K562 (cell line): ENCODE data around the gene ZKSCAN5. TPM values are rescaled to one million over a fixed set of nuclear protein-coding genes. Genes with fewer than 3 reads are reported as not detected.
A peak's percentile ranks its signal among the peaks of the same experiment; 100 is the strongest.

Experiments
- CBFA2T3 ChIP-seq: fragments of 450-650 bp; IDR thresholded peaks from 2 replicates; pipeline ENCODE4 v1.6.1; 2017
- CHAMP1 ChIP-seq: fragments of 450-650 bp; IDR thresholded peaks from 2 replicates; pipeline ENCODE4 v1.6.1; 2016; ENCODE audit warnings: mild to moderate bottlenecking
- FOXM1 ChIP-seq, 2 experiments: fragments of 450-650 bp in 1 of 2; sonication (generic) in 1 of 2; formaldehyde crosslinking in 1 of 2; IDR thresholded peaks; 2 replicates each; pipeline versions ENCODE4 v1.6.1 to v1.9.0; 2017 to 2022; ENCODE audit warnings: low read depth in 2 of 2, mild to moderate bottlenecking in 2 of 2, missing genetic modification reagents in 1 of 2, moderate library complexity in 1 of 2
- HMBOX1 ChIP-seq: sonication (generic); IDR thresholded peaks from 2 replicates; pipeline ENCODE4 v1.6.1; 2016
- HNRNPUL1 ChIP-seq: fragments of 200-400 bp; formaldehyde crosslinking; IDR thresholded peaks from 2 replicates; pipeline ENCODE4 v1.6.1; 2017; ENCODE audit warnings: low read length
- MLX ChIP-seq, 2 experiments: fragments of 450-650 bp in 1 of 2; sonication (generic) in 1 of 2; formaldehyde crosslinking; conservative IDR thresholded peaks; 2 replicates each; pipeline versions ENCODE4 v1.4.0 to v1.8.1; 2020 to 2022; ENCODE audit warnings: mild to moderate bottlenecking in 1 of 2, missing genetic modification reagents in 1 of 2
- PHB ChIP-seq: fragments of 250-450 bp; sonication (Bioruptor Pico); IDR thresholded peaks from 2 replicates; pipeline ENCODE4 v1.5.0; 2021
- PHF20 ChIP-seq: fragments of 450-650 bp; IDR thresholded peaks from 2 replicates; pipeline ENCODE4 v1.6.1; 2018; ENCODE audit not compliant: partially characterized antibody
- POLR2B ChIP-seq: fragments of 450-650 bp; IDR thresholded peaks from 2 replicates; pipeline ENCODE4 v1.6.1; 2018; ENCODE audit warnings: low read depth; ENCODE audit not compliant: partially characterized antibody
- SAP30 ChIP-seq: fragments of 200-600 bp; sonication (generic); IDR thresholded peaks from 2 replicates; pipeline ENCODE4 v1.6.1; 2012; ENCODE audit warnings: borderline replicate concordance, low read depth, mild to moderate bottlenecking, moderate library complexity, low read length, control low read depth, inconsistent platforms; ENCODE audit not compliant: insufficient read depth, poor library complexity, severe bottlenecking
- SIN3A ChIP-seq, 2 experiments: fragments of 150-350 bp in 1 of 2; IDR thresholded peaks; 2 replicates each; pipeline ENCODE4 v1.6.1; 2011 to 2016; ENCODE audit warnings: borderline replicate concordance in 2 of 2, low read depth in 2 of 2, low read length in 2 of 2, mild to moderate bottlenecking in 2 of 2, moderate library complexity in 2 of 2; ENCODE audit not compliant: control insufficient read depth in 1 of 2
- SP1 ChIP-seq: sonication (generic); formaldehyde crosslinking; IDR thresholded peaks from 2 replicates; pipeline ENCODE4 v1.8.1; 2022; ENCODE audit warnings: mild to moderate bottlenecking, missing genetic modification reagents
- SRF ChIP-seq, 2 experiments: fragments of 250-450, 450-650 bp in 1 of 2; sonication (Bioruptor Pico) in 1 of 2; sonication (generic) in 1 of 2; formaldehyde crosslinking; IDR thresholded peaks; 2 replicates each; pipeline versions ENCODE4 v1.5.0 to v1.5.1; 2020 to 2022; ENCODE audit warnings: mild to moderate bottlenecking in 1 of 2, missing genetic modification reagents in 1 of 2
- SRSF3 ChIP-seq: fragments of 200-400 bp; formaldehyde crosslinking; IDR thresholded peaks from 2 replicates; pipeline ENCODE4 v1.6.1; 2016; ENCODE audit warnings: mild to moderate bottlenecking, low read length, moderate library complexity; ENCODE audit not compliant: insufficient read depth
- SRSF7 ChIP-seq: fragments of 200-400 bp; formaldehyde crosslinking; optimal IDR thresholded peaks from 2 replicates; pipeline ENCODE3; 2017; ENCODE audit warnings: mild to moderate bottlenecking, low read depth, low read length
- SRSF9 ChIP-seq: fragments of 200-400 bp; formaldehyde crosslinking; IDR thresholded peaks from 2 replicates; pipeline ENCODE4 v1.6.1; 2017; ENCODE audit warnings: low read depth, low read length, borderline replicate concordance
- TBL1XR1 ChIP-seq, 2 experiments: IDR thresholded peaks; 2 replicates each; pipeline ENCODE4 v1.6.1; 2012; ENCODE audit warnings: improper control_type of control experiment in 2 of 2, low read length in 2 of 2, mild to moderate bottlenecking in 1 of 2
- U2AF2 ChIP-seq: fragments of 200-400 bp; formaldehyde crosslinking; optimal IDR thresholded peaks from 2 replicates; pipeline ENCODE3; 2017; ENCODE audit warnings: low read depth, mild to moderate bottlenecking, low read length
- ZBTB43 ChIP-seq: sonication (generic); formaldehyde crosslinking; IDR thresholded peaks from 2 replicates; pipeline ENCODE4 v1.8.0; 2023; ENCODE audit warnings: mild to moderate bottlenecking, missing genetic modification reagents
- ZNF217 ChIP-seq: sonication (generic); formaldehyde crosslinking; IDR thresholded peaks from 2 replicates; pipeline ENCODE4 v1.8.0; 2022; ENCODE audit warnings: mild to moderate bottlenecking, missing genetic modification reagents
- ZNF354B ChIP-seq: fragments of 250-450 bp; sonication (Bioruptor Pico); IDR thresholded peaks from 2 replicates; pipeline ENCODE4 v1.4.0; 2020
- ZNF551 ChIP-seq: fragments of 250-450 bp; sonication (Bioruptor Pico); IDR thresholded peaks from 2 replicates; pipeline ENCODE4 v1.5.0; 2021; ENCODE audit warnings: mild to moderate bottlenecking, moderate library complexity
- polyA plus RNA-seq, 8 experiments: library from polyadenylated mRNA; depleted of rRNA in 4 of 8; stranded (reverse) in 5 of 8; unstranded in 3 of 8; fragments of >200 nt; fragmentation: Nextera tagmentation in 2 of 8; fragmentation: Illumina TruSeq in 1 of 8; extraction: Ambion mirVana in 2 of 8; extraction: Trizol in 1 of 8; gene quantifications; 2 replicates each; pipeline versions ENCODE4 v1.2.1 to v1.2.3, GENCODE V29; 2011 to 2014; ENCODE audit warnings: inconsistent platforms in 1 of 8, missing spikeins in 1 of 8
- total RNA-seq, 7 experiments: library from RNA; depleted of rRNA in 6 of 7; stranded (reverse); fragments of >200 nt in 6 of 7; fragmentation: Illumina TruSeq in 2 of 7; extraction: Trizol in 2 of 7; gene quantifications; 2 replicates each; pipeline versions ENCODE4 v1.2.1 to v1.2.3, GENCODE V29; 2011 to 2021; ENCODE audit warnings: low replicate concordance in 1 of 7

The ZKSCAN5 gene
- total and polyA plus RNA-seq, 9 of the 15 experiments (the other 6 are each of a cell fraction or from before 2014, with no cell fraction given): 4.2 to 19.0 (median 15.0) TPM

GRCh38 chr7:99472561-99473314, 31.7 kb upstream of the ZKSCAN5 start, which contains the start of gene ZNF789 (continued):
- no peak for TF ChIP-seq ZNF217 (CRISPR knock-in tag)
- TF ChIP-seq SIN3A (IDR thresholded peaks at IDR 0.05; ENCODE audit: borderline replicate concordance in 2 of 2, control insufficient read depth in 1 of 2, low read depth in 2 of 2, low read length in 2 of 2): peak in 1 of 2 experiments; percentile 87; a peak in 1 of 4 replicates
- no peak for TF ChIP-seq CHAMP1
- TF ChIP-seq ZBTB43: no peak
- TF ChIP-seq U2AF2: no peak
- TF ChIP-seq HNRNPUL1: no peak
- peak; percentile 65 for TF ChIP-seq PHF20
- peak; percentile 84 for TF ChIP-seq SP1 (CRISPR knock-in tag)
- no peak for TF ChIP-seq SRSF9
- TF ChIP-seq SAP30: peak; percentile 97
- no peak for TF ChIP-seq HMBOX1
- TF ChIP-seq SRSF7: no peak
- TF ChIP-seq ZNF354B: peak; percentile 66; the same call in 1 of the 2 replicates
- TF ChIP-seq PHB (CRISPR knock-in tag): peak; percentile 79; the same call in 1 of the 2 replicates
- peak; percentile 81 for TF ChIP-seq POLR2B
- TF ChIP-seq FOXM1 (IDR thresholded peaks at IDR 0.05; ENCODE audit: low read depth): 0 out of 2 replicates have a peak, but pooled peaks have one; percentile 51
- peak; percentile 88 for TF ChIP-seq FOXM1 (CRISPR knock-in tag; IDR thresholded peaks at IDR 0.05; ENCODE audit: low read depth)
- 0 out of 4 replicates have a peak, but pooled peaks of 1 of the 2 experiments have one; percentile 18 for TF ChIP-seq TBL1XR1 (IDR thresholded peaks at IDR 0.05; ENCODE audit: low read length in 2 of 2)
- TF ChIP-seq MLX (CRISPR knock-in tag; conservative IDR thresholded peaks at IDR 0.05): no peak
- TF ChIP-seq SRSF3: no peak
- TF ChIP-seq ZNF551 (CRISPR knock-in tag): no peak
- no peak for TF ChIP-seq CBFA2T3
- TF ChIP-seq SRF (CRISPR knock-in tag; IDR thresholded peaks at IDR 0.05): peak in 1 of 2 experiments; percentile 18; a peak in 1 of 4 replicates
